GM21528 (cell line): ENCODE data around the gene STIL.
"Not testable (repeated sequence)": the region's sequence is repeated elsewhere in the genome, so short reads cannot be mapped to it uniquely, and the experiment has no call there.

Experiments
- ATAC-seq: cut with Tn5 transposase; IDR thresholded peaks from one replicate; pipeline ENCODE4 v1.9.1; 2021; ENCODE audit warnings: mild to moderate bottlenecking, moderate library complexity; ENCODE audit not compliant: unreplicated experiment, low FRiP score

The STIL gene

GRCh38 chr1:47324682-47325081, 10.7 kb upstream of the STIL start:
- no peak for ATAC-seq

- ATAC-seq, result no peak
Observed at GRCh38 chr1:47323599-47324031, 9.7 kb upstream of the STIL start.

- ATAC-seq, result not testable (repeated sequence)
Observed at GRCh38 chr1:47319968-47320367, 6.0 kb upstream of the STIL start.

- ATAC-seq, result no peak
Observed at GRCh38 chr1:47317841-47318240, 3.9 kb upstream of the STIL start.

- ATAC-seq, result no peak
Observed at GRCh38 chr1:47309427-47309826, 4.5 kb downstream of the STIL start.

- no peak for ATAC-seq
Observed at GRCh38 chr1:47302472-47302871, 11.5 kb downstream of the STIL start.

GRCh38 chr1:47298025-47298699, 15.8 kb downstream of the STIL start:
- no peak for ATAC-seq

- ATAC-seq, result no peak
Observed at GRCh38 chr1:47295579-47295978, 18.4 kb downstream of the STIL start.

GRCh38 chr1:47294863-47295262, 19.1 kb downstream of the STIL start:
- not testable (repeated sequence) for ATAC-seq

GRCh38 chr1:47288116-47288515, 25.8 kb downstream of the STIL start:
- ATAC-seq, result not testable (repeated sequence)

- ATAC-seq, result no peak
Observed at GRCh38 chr1:47280142-47280541, 33.8 kb downstream of the STIL start.

GRCh38 chr1:47276850-47277249, 37.1 kb downstream of the STIL start:
- no peak for ATAC-seq

GRCh38 chr1:47275811-47276210, 38.1 kb downstream of the STIL start:
- ATAC-seq, result not testable (repeated sequence)

GRCh38 chr1:47265529-47265928, 48.4 kb downstream of the STIL start:
- not testable (repeated sequence) for ATAC-seq

GRCh38 chr1:47262787-47263413, 51.0 kb downstream of the STIL start:
- no peak for ATAC-seq

GRCh38 chr1:47257224-47257623, 56.7 kb downstream of the STIL start:
- no peak for ATAC-seq

- no peak for ATAC-seq
Observed at GRCh38 chr1:47252795-47253194, 61.2 kb downstream of the STIL start.

GRCh38 chr1:47252369-47252768, 61.6 kb downstream of the STIL start:
- ATAC-seq, result no peak

- no peak for ATAC-seq
Observed at GRCh38 chr1:47249755-47250154, 64.2 kb downstream of the STIL start.

GRCh38 chr1:47244339-47244862, 69.5 kb downstream of the STIL start:
- no peak for ATAC-seq

- no peak for ATAC-seq
Observed at GRCh38 chr1:47243910-47244309, 70.0 kb downstream of the STIL start.
